Activated B cell treated with CpG ODN at 0.5 μM for 24 hours (primary cell): ENCODE results near the gene MAP1LC3B2. TPM values are rescaled to one million over a fixed set of nuclear protein-coding genes. Genes with fewer than 3 reads are reported as not detected.
A peak's percentile ranks its signal among the peaks of the same experiment; 100 is the strongest.

Experiments
- ATAC-seq: fragments of 200-7000 bp; cut with Tn5 transposase; one replicate; pipeline ENCODE4 v1.10.0; 2021; ENCODE audit warnings: low read depth, mild to moderate bottlenecking, moderate library complexity
- CTCF ChIA-PET: fragments of 350-600 bp; sonication (Branson Sonifier 250); formaldehyde crosslinking; loops from one replicate; lab custom pipeline; 2021; ENCODE audit warnings: antibody characterized with exemption; lab: Charles Lee
- POLR2A ChIA-PET: fragments of 350-600 bp; sonication (Branson Sonifier 250); formaldehyde crosslinking; loops from one replicate; lab custom pipeline; 2021; ENCODE audit warnings: antibody characterized with exemption; lab: Charles Lee
- DNase-seq: peaks from one replicate; pipeline ENCODE4 v3.0.0; 2022
- H3K27ac Mint-ChIP-seq: one replicate; pipeline ENCODE4 v1.8.0; 2020; ENCODE audit warnings: mixed read lengths
- H3K27me3 Mint-ChIP-seq: one replicate; pipeline ENCODE4 v1.8.0; 2021; ENCODE audit warnings: mixed read lengths
- H3K36me3 Mint-ChIP-seq: one replicate; pipeline ENCODE4 v1.8.0; 2021; ENCODE audit warnings: low read depth, mixed read lengths
- H3K4me1 Mint-ChIP-seq: one replicate; pipeline ENCODE4 v1.8.0; 2021; ENCODE audit warnings: mixed read lengths
- H3K4me3 Mint-ChIP-seq: one replicate; pipeline ENCODE4 v1.8.0; 2020; ENCODE audit warnings: mild to moderate bottlenecking, mixed read lengths
- H3K9me3 Mint-ChIP-seq: one replicate; pipeline ENCODE4 v1.8.0; 2020; ENCODE audit warnings: mixed read lengths
- CTCF ChIP-seq: fragments of 200-600 bp; IDR thresholded peaks from one replicate; pipeline ENCODE4 v1.8.0; 2022; ENCODE audit warnings: antibody characterized with exemption, mild to moderate bottlenecking
- intact Hi-C: fragments of 100-400 bp; cut with micrococcal nuclease; formaldehyde crosslinking; loops from one replicate; pipeline ENCODE4 v1.15.1; 2024
- total RNA-seq: library from RNA; stranded (reverse); gene quantifications from 2 replicates; pipeline ENCODE4 v1.2.3, GENCODE V29; 2022

Gene MAP1LC3B2
- total RNA-seq, 1 donor from 2014 or later = 1.9 TPM

- ChIA-PET CTCF (interaction anchor here (0.8 to 4.2 kb wide), 16 partner anchors 10 to 600 kb away, joined by 3 to 24 read pairs (median 7); partner anchors contain the start of gene MAP1LC3B2), POLR2A (interaction anchor here (0.6 to 2.2 kb wide), 2 partner anchors 40 to 127 kb away, joined by 3 to 10 read pairs; partner anchors contain the start of gene MAP1LC3B2)
- DNase-seq = peak; percentile 62
- Mint-ChIP-seq H3K27ac (peak overlapping the region; percentile 18), H3K4me1 (peaks cover 28% of the 10 kb centered on the region), H3K4me3 (peak overlapping the region; percentile 45), H3K27me3 (no peaks in the 10 kb centered on the region), H3K9me3 (no peaks in the 10 kb centered on the region), H3K36me3 (no peaks in the 10 kb centered on the region)
- peak; percentile 35 for TF ChIP-seq CTCF
- intact Hi-C loops = loop anchor here (1.0 to 2.0 kb wide), 6 partner anchors 263 to 585 kb away; partner anchors contain the start of gene MED13L
- peak; percentile 86 for ATAC-seq
Observed at GRCh38 chr12:116599285-116600136, 40.3 kb downstream of the MAP1LC3B2 start.

- ChIA-PET CTCF (interaction anchor here (0.9 to 4.2 kb wide), 14 partner anchors 41 to 585 kb away, joined by 3 to 24 read pairs (median 7); partner anchors contain the start of gene MAP1LC3B2), POLR2A (interaction anchor here (0.8 to 1.0 kb wide), 2 partner anchors 41 to 450 kb away, joined by 3 to 6 read pairs; no protein-coding TSS in a partner anchor)
- intact Hi-C loops = no loop called here
- peaks cover 23% of the 10 kb centered on the region for H3K4me1 Mint-ChIP-seq
- H3K4me3 Mint-ChIP-seq = no peak overlapping the region
- ATAC-seq (no peak), DNase-seq (no peak)
- H3K36me3 Mint-ChIP-seq = no peaks in the 10 kb centered on the region
- H3K27me3 Mint-ChIP-seq = peaks cover 8% of the 10 kb centered on the region
- no peaks in the 10 kb centered on the region for H3K9me3 Mint-ChIP-seq
- no peak for TF ChIP-seq CTCF
- H3K27ac Mint-ChIP-seq = no peak overlapping the region
Observed at GRCh38 chr12:116600959-116601918, 42.1 kb downstream of the MAP1LC3B2 start.

- ATAC-seq (no peak), DNase-seq (no peak)
- POLR2A ChIA-PET = interaction anchor here (0.8 to 1.0 kb wide), 2 partner anchors 42 to 451 kb away, joined by 3 to 6 read pairs; no protein-coding TSS in a partner anchor
- Mint-ChIP-seq H3K27ac (no peak overlapping the region), H3K9me3 (no peaks in the 10 kb centered on the region), H3K27me3 (peaks cover 8% of the 10 kb centered on the region), H3K36me3 (no peaks in the 10 kb centered on the region), H3K4me3 (no peak overlapping the region), H3K4me1 (peaks cover 23% of the 10 kb centered on the region)
- intact Hi-C loops = no loop called here
- CTCF ChIA-PET = interaction anchor here (1.2 to 4.2 kb wide), 3 partner anchors 42 to 586 kb away, joined by 4 to 24 read pairs (median 7); partner anchors contain the start of gene MAP1LC3B2
- no peak for TF ChIP-seq CTCF
Observed at GRCh38 chr12:116601933-116602810, 43.0 kb downstream of the MAP1LC3B2 start.

GRCh38 chr12:116603546-116604177 lies 44.5 kb downstream of the MAP1LC3B2 start:
- H3K36me3 Mint-ChIP-seq = no peaks in the 10 kb centered on the region
- ATAC-seq (no peak), DNase-seq (no peak)
- no peak for TF ChIP-seq CTCF
- H3K4me1 Mint-ChIP-seq = peaks cover 23% of the 10 kb centered on the region
- no peak overlapping the region for H3K4me3 Mint-ChIP-seq
- no peaks in the 10 kb centered on the region for H3K9me3 Mint-ChIP-seq
- POLR2A ChIA-PET = no interaction called here
- peaks cover 8% of the 10 kb centered on the region for H3K27me3 Mint-ChIP-seq
- CTCF ChIA-PET = interaction anchor here (1.2 kb wide), 1 partner anchor 45 kb away, joined by 3 read pairs; the partner anchor contains the start of gene MAP1LC3B2
- intact Hi-C loops = no loop called here
- H3K27ac Mint-ChIP-seq = no peak overlapping the region
